ENCODE data around the gene ZMIZ2. TPM values are rescaled to one million over a fixed set of nuclear protein-coding genes. Genes with fewer than 3 reads are reported as not detected.
A peak's percentile ranks its signal among the peaks of the same experiment; 100 is the strongest.
"Not testable (repeated sequence)": the region's sequence is repeated elsewhere in the genome, so short reads cannot be mapped to it uniquely, and the experiment has no call there.

The ZMIZ2 gene
- total RNA-seq, 2 experiments from 2014 or later = 77.8 to 80.7 TPM

DNA sequence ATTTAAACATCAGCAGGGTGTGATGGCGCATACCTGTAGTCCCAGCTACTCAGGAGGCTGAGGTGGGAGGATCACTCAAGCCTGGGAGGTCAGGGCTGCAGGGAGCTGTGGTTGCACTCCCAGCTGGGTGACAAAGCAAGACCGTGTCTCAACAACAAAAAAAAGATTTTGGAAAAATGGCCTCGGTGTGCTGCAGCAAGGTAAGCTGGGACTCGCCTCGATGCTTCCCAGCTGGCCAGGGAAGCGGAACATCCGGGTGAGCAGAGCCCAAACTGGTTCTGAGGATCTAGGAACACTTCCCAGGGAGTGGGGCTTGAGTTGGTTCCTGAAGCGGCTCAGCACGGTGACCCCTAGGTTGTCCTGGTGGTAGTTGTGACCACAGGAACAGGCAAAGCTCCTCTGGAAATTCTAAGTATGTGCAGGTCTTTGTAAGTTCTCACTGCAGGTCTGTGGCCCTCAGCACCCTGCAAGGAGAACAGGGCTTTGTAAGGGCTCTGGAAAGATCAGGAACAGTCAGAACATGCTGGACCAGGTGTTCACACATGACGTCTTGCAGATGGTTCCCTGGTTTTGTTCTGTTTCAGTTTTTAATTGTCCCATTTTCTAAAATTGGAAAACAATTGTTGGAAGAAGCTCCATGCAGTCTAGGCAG, 38.6 kb upstream of the ZMIZ2 start:
- Mint-ChIP-seq H3K4me1 (ENCODE audit: low read depth) (peaks cover 9% of the 10 kb centered on the region), H3K27ac (no peak overlapping the region), H3K27me3 (ENCODE audit: low read depth) (no peaks in the 10 kb centered on the region), H3K36me3 (ENCODE audit: low read depth) (peaks cover 17% of the 10 kb centered on the region), H3K4me3 (no peak overlapping the region), H3K9me3 (ENCODE audit: insufficient read depth) (no peaks in the 10 kb centered on the region)
- ATAC-seq = no peak
- CTCF ChIA-PET = no interaction called here
- DNase-seq = no peak
- POLR2A ChIA-PET = no interaction called here

DNA sequence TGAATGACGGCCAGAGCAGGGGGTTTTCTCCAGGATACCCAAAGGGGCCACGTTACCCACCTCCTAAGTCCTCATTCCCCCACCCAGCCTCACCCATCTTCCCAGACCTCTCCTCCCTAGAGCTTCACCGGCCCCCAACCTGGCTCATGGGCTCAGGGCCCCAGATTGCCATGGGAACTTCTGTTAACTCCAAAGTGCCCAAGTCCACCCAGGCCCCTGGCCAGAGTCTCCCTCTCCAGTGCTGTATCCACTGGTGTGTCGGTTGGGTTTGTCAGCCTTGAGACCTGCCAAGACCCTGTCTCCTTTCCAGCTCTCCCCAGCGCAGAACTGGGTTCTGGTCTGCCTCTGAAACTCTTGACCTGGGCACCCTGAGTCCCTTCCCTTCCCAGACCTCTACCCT, 37.1 kb upstream of the ZMIZ2 start:
- no peak for DNase-seq
- Mint-ChIP-seq H3K36me3 (ENCODE audit: low read depth) (peaks cover 10% of the 10 kb centered on the region), H3K4me1 (ENCODE audit: low read depth) (peaks cover 9% of the 10 kb centered on the region), H3K9me3 (ENCODE audit: insufficient read depth) (no peaks in the 10 kb centered on the region), H3K4me3 (no peak overlapping the region), H3K27me3 (ENCODE audit: low read depth) (no peaks in the 10 kb centered on the region), H3K27ac (no peak overlapping the region)
- no peak for ATAC-seq
- CTCF ChIA-PET = no interaction called here
- POLR2A ChIA-PET = no interaction called here

DNA sequence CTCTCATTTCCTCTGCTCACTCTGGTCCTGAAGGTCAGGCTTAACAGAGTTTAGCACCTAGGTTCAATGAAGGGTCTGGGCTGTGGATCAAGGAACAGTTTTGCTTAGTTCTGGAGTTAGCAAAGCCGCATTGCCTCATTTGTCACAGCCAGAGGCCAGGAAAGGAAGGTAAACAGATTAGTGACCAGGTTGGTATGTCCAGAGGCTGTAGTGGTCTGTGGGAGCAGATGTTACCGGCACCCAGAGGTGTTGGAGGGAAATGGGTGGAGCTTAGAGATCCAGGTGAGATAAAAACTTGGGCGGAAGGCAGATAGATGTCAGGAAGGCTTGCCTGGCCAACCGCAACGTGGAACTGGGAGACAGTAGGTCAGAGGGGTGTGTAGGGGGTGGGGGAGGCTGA, 36.6 kb upstream of the ZMIZ2 start:
- Mint-ChIP-seq H3K36me3 (ENCODE audit: low read depth) (peaks cover 10% of the 10 kb centered on the region), H3K4me3 (no peak overlapping the region), H3K4me1 (ENCODE audit: low read depth) (peaks cover 9% of the 10 kb centered on the region), H3K9me3 (ENCODE audit: insufficient read depth) (no peaks in the 10 kb centered on the region), H3K27ac (peak overlapping the region; percentile 57), H3K27me3 (ENCODE audit: low read depth) (no peaks in the 10 kb centered on the region)
- ChIA-PET CTCF (no interaction called here), POLR2A (no interaction called here)
- ATAC-seq (no peak), DNase-seq (no peak)

DNA sequence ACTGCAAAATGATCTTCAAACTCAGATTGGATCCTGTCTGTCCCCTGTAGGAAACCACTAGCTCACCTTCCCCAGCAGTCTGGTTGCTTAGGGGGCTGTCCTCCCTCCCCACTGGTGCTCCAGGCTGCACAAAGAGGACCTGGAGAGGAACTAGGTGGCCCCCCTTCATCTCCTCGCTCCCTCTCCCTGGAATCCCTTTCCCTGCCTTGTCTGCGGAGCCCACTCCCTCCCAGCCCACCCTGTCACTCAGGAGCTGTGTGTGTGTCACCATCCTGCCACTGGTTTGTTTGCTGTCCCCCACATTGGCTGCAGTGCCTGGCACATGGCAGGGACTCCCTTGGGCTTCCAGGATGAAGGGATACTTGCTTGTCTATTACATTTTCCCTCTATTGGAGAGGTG, 35.5 kb upstream of the ZMIZ2 start:
- POLR2A ChIA-PET = no interaction called here
- Mint-ChIP-seq H3K4me3 (no peak overlapping the region), H3K9me3 (ENCODE audit: insufficient read depth) (no peaks in the 10 kb centered on the region), H3K36me3 (ENCODE audit: low read depth) (peaks cover 4% of the 10 kb centered on the region), H3K27me3 (ENCODE audit: low read depth) (no peaks in the 10 kb centered on the region), H3K27ac (no peak overlapping the region), H3K4me1 (ENCODE audit: low read depth) (peaks cover 9% of the 10 kb centered on the region)
- DNase-seq = no peak
- no peak for ATAC-seq
- CTCF ChIA-PET = no interaction called here

DNA sequence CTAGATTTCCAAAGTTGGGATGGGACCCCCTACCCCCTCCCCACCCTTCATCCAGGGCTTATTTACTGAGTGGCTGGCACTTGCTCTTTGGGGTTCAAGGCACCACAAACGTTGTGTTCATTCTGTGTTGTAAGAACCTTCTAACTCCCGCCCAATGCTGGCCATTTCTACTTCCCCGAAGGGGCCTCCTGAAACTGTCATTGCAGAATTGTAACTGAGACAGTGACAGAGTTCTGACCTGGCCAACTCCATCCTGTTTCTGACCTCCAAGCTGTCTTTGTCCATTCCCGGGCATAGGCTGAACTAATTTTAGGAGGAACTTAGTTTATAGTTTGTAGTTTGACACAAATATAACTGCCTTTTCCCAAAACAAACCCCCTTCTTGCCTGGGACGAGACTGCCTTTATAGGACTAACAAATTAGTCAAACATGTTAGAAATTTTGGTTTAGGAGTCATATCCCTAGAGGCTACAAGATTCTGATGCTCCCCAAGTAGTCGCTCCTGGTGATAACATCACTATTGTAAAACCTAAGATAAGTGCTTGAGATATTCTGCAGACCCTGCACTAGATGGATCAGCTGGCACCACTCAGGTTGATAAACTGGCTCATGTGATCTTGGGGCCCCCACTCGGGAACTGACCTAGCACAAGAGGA, 34.8 kb upstream of the ZMIZ2 start:
- H3K27ac Mint-ChIP-seq = no peak overlapping the region
- H3K4me3 Mint-ChIP-seq = no peak overlapping the region
- ATAC-seq (no peak), DNase-seq (no peak)
- ChIA-PET POLR2A (no interaction called here), CTCF (no interaction called here)
- peaks cover 9% of the 10 kb centered on the region for H3K4me1 Mint-ChIP-seq (ENCODE audit: low read depth)
- H3K9me3 Mint-ChIP-seq (ENCODE audit: insufficient read depth) = no peaks in the 10 kb centered on the region
- peaks cover 4% of the 10 kb centered on the region for H3K36me3 Mint-ChIP-seq (ENCODE audit: low read depth)
- no peaks in the 10 kb centered on the region for H3K27me3 Mint-ChIP-seq (ENCODE audit: low read depth)

DNA sequence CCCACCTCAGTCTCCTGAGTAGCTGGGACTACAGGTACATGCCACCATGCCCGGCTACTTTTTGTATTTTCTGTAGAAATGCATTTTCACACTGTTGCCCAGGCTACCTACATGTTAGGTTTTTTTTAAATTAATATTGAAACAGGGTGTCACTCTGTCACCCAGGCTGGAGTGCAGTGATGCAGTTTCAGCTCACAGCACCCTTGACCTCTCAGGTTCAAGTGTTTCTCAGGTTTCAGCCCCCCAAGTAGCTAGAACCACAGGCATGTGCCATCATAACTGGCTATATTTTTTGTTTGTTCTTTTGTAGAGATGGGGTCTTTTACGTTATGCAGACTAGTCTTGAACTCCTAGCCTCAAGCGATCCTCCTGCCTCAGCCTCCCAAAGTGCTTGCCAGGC, 32.4 kb upstream of the ZMIZ2 start:
- Mint-ChIP-seq H3K9me3 (ENCODE audit: insufficient read depth) (peaks cover 3% of the 10 kb centered on the region), H3K36me3 (ENCODE audit: low read depth) (no peaks in the 10 kb centered on the region), H3K4me1 (ENCODE audit: low read depth) (peaks cover 9% of the 10 kb centered on the region), H3K4me3 (no peak overlapping the region), H3K27me3 (ENCODE audit: low read depth) (no peaks in the 10 kb centered on the region), H3K27ac (no peak overlapping the region)
- DNase-seq (no peak), ATAC-seq (no peak)
- ChIA-PET CTCF (no interaction called here), POLR2A (no interaction called here)

DNA sequence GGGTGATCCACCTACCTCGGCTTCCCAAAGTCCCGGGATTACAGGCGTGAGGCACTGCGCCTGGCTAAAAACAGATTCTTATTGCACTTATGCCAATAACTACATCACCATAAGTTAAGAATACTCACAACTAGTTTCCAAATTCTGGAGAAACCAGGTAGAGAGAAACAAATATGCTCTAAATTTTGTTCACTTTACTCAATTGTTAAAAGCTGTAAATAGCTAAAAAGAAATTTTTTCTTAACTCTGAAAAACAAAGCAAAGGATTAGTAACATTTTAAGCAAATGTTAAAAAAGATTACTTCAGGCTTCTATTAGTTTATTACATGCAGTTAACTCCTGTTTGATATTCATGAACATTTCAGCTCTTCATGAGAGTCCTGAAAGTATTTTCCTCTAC, 28.3 kb upstream of the ZMIZ2 start:
- H3K9me3 Mint-ChIP-seq (ENCODE audit: insufficient read depth) = peaks cover 3% of the 10 kb centered on the region
- DNase-seq (no peak), ATAC-seq (no peak)
- no peaks in the 10 kb centered on the region for H3K27me3 Mint-ChIP-seq (ENCODE audit: low read depth)
- no peak overlapping the region for H3K27ac Mint-ChIP-seq
- ChIA-PET POLR2A (no interaction called here), CTCF (no interaction called here)
- no peaks in the 10 kb centered on the region for H3K4me1 Mint-ChIP-seq (ENCODE audit: low read depth)
- H3K4me3 Mint-ChIP-seq = no peak overlapping the region
- no peaks in the 10 kb centered on the region for H3K36me3 Mint-ChIP-seq (ENCODE audit: low read depth)

DNA sequence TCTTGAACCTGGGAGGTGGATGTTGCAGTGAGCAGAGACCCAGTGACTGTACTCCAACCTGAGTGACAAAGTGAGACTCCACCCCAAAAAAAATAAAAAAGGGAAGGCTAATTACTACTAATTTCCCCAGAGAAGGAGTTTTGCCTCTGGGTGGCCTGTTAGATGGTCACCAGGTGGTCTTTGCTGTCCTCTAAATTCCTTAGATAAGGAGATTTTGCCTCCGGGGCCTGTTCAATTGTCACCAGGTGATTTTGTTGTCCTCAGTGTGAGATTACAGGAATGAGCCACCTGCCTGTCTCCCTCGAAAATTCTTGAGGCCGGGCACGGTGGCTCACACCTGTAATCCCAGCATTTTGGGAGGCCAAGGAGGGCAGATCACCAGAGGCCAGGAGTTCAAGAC, 24.4 kb upstream of the ZMIZ2 start:
- H3K27me3 Mint-ChIP-seq (ENCODE audit: low read depth) = no peaks in the 10 kb centered on the region
- peaks cover 3% of the 10 kb centered on the region for H3K9me3 Mint-ChIP-seq (ENCODE audit: insufficient read depth)
- no peak overlapping the region for H3K4me3 Mint-ChIP-seq
- H3K4me1 Mint-ChIP-seq (ENCODE audit: low read depth) = peaks cover 4% of the 10 kb centered on the region
- no peaks in the 10 kb centered on the region for H3K36me3 Mint-ChIP-seq (ENCODE audit: low read depth)
- DNase-seq (no peak), ATAC-seq (no peak)
- CTCF ChIA-PET = no interaction called here
- POLR2A ChIA-PET = no interaction called here
- H3K27ac Mint-ChIP-seq = no peak overlapping the region

DNA sequence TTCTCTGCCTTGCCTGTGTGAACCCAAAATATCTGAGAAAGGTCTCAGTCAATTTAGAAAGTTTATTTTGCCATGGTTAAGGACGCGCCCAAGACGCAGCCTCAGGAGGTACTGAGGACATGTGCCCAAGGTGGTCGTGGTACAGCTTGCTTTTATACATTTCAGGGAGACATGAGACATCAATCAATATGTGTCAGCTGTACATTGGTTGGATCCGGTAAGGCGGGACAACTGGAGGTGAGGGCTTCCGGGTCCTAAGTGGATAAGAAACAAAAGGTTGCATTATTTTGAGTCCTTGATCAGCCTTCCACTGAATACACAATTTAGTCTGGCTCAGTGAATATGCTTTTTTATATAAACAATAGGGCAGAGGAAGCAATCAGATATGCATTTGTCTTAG, 22.4 kb upstream of the ZMIZ2 start:
- POLR2A ChIA-PET; H3K4me3 Mint-ChIP-seq; H3K4me1 Mint-ChIP-seq (ENCODE audit: low read depth); H3K9me3 Mint-ChIP-seq (ENCODE audit: insufficient read depth); DNase-seq; ATAC-seq; H3K27me3 Mint-ChIP-seq (ENCODE audit: low read depth); H3K27ac Mint-ChIP-seq; H3K36me3 Mint-ChIP-seq (ENCODE audit: low read depth); CTCF ChIA-PET: not testable (repeated sequence)

DNA sequence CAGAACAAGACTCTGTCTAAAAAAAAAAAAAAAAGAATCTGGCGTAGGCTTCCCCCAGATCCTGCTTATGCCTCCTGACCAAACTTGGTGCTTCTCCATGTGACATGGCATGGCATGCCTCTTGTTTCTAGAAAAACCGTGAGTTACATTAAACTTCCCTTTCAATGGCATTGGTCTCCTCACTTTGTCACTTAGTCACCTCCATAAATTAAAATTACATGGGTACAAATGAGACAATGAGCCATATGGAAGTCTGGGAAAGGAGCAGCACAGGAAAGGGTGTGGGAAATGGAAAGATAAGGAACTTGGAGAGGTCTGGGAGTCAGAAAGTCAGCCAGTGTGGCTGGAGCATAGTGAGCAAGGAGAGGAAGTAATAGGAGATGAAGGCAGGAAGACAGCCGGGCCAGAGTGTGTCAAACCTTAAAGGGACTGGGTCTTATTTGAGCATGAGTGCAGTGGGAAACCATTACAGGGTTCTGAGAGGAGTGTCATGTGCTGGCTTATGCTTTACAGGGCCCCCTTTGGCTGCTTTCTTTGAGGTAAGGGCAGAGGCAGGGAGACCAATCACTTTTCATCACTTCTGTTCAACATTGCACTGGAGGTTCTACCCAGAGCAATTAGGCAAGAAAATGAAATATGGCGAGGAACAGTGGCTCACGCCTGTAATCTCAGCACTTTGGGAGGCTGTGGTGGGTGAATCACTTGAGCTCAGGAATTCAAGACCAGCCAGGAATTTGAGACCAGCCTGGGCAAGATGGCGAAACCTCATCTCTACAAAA, 21.3 kb upstream of the ZMIZ2 start:
- ATAC-seq = no peak
- no peaks in the 10 kb centered on the region for H3K27me3 Mint-ChIP-seq (ENCODE audit: low read depth)
- ChIA-PET CTCF (no interaction called here), POLR2A (no interaction called here)
- no peak overlapping the region for H3K27ac Mint-ChIP-seq
- peaks cover 4% of the 10 kb centered on the region for H3K4me1 Mint-ChIP-seq (ENCODE audit: low read depth)
- DNase-seq = no peak
- H3K4me3 Mint-ChIP-seq = no peak overlapping the region
- no peaks in the 10 kb centered on the region for H3K9me3 Mint-ChIP-seq (ENCODE audit: insufficient read depth)
- no peaks in the 10 kb centered on the region for H3K36me3 Mint-ChIP-seq (ENCODE audit: low read depth)

DNA sequence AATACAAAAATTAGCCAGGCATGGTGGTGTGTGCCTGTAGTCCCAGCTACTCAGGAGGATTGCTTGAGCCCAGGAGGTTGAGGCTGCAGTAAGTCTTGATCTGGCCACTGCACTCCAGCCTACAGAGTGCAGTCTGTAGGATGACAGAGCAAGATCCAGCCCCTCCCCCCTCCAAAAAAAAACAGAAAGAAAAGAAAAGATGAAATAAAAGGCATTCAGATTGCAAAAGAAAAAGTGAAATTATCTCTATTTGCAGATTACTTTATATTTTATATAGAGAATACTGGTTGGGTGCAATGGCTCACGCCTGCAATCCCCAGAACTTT, 20.7 kb upstream of the ZMIZ2 start:
- H3K36me3 Mint-ChIP-seq (ENCODE audit: low read depth) = no peaks in the 10 kb centered on the region

DNA sequence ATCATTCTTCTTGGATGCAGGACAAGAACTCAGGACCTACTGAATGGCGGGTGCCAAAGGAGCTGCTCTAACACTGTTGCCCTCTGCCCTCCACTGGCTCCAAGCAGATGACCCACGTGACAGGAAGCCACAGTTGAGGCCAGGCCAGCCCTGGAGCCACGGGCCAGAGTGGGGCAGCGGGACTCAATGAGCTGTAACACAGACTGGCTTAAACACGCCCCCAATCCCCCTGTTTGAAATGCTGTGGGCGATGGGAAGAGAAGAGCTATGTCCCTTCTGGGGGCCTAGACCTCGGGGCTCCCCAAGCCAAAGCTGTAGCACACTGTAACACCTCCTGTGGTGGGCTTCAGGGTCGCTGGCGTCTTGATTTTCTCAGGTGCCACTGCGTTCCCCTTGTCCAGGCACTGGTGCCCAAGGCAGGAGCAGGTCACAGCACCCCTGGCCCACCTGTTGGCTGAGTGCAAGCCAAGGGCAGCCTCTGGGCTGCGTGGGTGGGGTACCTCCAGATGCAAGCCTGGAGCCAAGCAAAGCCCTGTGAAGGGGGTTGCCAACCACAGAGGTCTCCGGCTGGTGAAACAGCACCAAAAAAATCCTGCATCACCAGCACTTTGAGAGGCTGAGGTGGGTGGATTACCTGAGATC, 18.6 kb upstream of the ZMIZ2 start:
- H3K36me3 Mint-ChIP-seq (ENCODE audit: low read depth) = no peaks in the 10 kb centered on the region
- DNase-seq (no peak), ATAC-seq (no peak)
- peaks cover 8% of the 10 kb centered on the region for H3K4me1 Mint-ChIP-seq (ENCODE audit: low read depth)
- H3K4me3 Mint-ChIP-seq = no peak overlapping the region
- no peak overlapping the region for H3K27ac Mint-ChIP-seq
- no peaks in the 10 kb centered on the region for H3K27me3 Mint-ChIP-seq (ENCODE audit: low read depth)
- ChIA-PET POLR2A (no interaction called here), CTCF (no interaction called here)
- H3K9me3 Mint-ChIP-seq (ENCODE audit: insufficient read depth) = no peaks in the 10 kb centered on the region

More for the DNA sequence above, 20.7 kb upstream of the ZMIZ2 start:
- H3K27me3 Mint-ChIP-seq (ENCODE audit: low read depth) = no peaks in the 10 kb centered on the region
- ChIA-PET POLR2A (no interaction called here), CTCF (no interaction called here)
- H3K4me3 Mint-ChIP-seq = no peak overlapping the region
- DNase-seq (no peak), ATAC-seq (no peak)
- H3K27ac Mint-ChIP-seq = no peak overlapping the region
- peaks cover 5% of the 10 kb centered on the region for H3K4me1 Mint-ChIP-seq (ENCODE audit: low read depth)
- H3K9me3 Mint-ChIP-seq (ENCODE audit: insufficient read depth) = no peaks in the 10 kb centered on the region
